GM19240 (cell line): ENCODE data around the gene LSM8.
"Not testable (repeated sequence)": the region's sequence is repeated elsewhere in the genome, so short reads cannot be mapped to it uniquely, and the experiment has no call there.

Experiments used
- DNase-seq: peaks from one replicate; pipeline ENCODE4 v3.0.0; 2011; ENCODE audit warnings: low spot score; ENCODE audit not compliant: insufficient read length

The LSM8 gene

DNA sequence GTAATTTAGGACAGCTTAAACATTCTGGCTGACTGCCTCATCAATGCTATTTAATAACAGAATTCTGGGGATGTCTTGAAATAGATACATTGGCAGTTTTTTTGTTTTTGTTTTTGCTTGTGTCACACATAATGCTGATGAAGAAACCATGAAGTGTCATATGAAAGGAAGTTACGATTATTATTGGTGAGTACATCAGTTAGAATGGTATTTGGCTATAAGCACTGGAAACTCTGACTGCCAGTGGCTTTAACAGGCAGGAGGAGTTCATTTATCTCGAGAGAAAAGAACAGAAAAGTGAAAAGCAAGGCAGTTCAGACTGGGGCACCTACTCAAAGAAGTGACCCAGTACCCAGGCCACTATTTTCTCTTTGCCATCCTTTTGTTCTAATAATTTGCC, 18.1 kb downstream of the LSM8 start:
- DNase-seq: no peak

DNA sequence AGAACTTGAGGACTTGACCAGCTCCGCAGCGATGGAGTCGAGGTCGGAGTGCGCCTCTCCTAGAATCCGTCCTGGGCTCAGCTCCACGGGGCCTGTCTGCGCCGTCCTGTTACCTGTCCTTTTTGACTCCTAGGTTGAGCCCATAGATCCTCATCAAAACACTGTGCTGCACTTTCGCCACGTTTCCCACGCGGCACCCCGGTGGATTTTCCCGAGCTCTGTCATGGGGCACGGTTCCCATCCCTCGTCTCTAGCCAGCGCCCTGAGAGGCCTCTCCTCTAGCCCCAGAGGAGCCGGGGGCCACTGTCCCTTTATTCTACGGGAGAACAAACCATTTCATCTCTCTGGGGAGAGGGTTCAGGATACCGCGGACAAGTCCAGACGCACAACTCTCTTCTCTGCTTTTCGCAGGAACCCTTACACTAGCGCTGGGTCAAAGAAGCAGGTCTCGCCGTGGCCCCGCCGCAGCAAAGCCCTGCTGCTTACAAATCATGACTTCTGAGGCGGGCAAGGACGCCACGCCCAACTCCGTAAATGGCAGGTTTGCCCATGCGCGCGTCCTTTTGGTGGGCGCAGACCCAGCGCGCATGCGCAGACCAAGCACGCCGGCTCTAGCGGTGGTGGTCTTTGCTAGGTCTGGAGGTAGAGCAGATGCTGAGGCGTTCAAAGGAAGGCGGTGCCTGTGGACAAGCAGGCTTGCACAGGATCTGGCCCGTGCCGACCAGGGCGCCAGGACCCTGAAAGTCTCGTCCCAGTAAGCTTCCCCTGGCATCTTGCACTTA, 30.3 kb downstream of the LSM8 start:
- peak; percentile 57 for DNase-seq

DNA sequence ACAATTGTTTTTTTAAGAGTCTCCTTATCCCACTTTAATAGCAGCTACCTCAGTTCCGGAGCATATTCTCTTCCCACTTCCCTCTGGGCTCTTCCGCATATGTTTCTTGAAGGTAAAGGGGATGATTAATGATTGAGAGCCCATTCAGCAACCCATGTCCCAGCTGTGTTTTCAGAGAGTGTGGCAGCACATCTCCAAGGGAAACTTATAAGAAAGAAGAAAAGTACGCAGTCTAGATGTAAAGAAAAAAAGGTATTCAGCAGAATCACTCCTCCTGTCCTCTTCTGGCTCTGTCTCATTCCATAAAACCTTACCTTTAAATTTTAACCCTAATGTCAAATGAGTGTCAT, 30.8 kb downstream of the LSM8 start:
- no peak for DNase-seq

DNA sequence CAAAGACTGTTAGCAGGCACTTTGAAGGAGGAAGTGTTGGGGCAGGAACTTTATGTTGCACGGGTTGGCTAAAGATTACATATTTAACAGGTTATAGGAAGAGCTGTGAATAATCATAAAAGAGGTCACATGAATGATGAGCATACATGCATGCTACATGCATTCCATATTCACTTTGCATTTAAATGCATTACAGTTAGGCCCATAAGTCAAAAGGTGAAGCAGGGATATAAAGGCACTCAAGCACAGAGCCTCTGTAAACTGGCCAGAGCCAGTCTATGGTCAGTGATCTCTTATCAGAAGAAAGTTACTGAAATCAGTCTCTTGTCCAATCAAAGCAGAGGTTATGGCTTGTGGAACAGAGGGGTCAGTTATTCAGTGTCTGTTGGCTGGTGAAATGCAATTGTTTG, 33.3 kb downstream of the LSM8 start:
- DNase-seq: no peak

DNA sequence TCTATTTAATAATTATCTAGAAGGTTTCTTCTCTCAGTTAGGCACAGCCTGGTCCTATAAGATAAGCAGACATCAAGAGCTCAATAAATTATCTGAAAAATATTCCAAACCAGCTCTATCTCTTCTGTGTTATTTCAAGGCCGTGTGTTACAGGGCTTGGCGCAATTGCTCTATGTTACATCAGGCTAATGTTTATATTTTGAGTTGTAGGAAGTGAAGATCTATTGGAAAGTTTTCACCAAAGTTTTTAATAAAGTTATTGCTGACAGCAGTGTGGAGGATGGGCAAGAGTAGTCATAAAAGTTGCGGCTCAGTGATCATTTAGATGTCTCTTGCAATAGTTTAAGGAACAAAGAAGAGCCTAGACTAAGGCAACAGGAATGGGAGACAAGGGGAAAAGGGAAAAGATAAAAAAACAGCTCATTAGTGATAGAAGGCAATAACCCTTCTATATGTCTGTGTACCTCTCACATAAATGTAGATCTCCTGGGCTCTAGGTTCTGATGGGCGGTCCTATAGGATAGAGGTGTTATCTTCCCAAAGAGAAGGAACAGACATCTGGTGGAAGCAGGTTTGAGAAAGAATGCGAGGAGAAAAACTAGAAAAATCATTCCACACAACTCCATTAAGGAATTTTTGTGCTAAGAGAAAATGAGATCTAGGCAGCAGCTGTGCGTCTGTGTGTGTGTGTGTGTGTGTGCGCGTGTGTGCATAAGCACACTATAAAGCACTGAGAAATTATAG, 34.6 kb downstream of the LSM8 start:
- DNase-seq: no peak

DNA sequence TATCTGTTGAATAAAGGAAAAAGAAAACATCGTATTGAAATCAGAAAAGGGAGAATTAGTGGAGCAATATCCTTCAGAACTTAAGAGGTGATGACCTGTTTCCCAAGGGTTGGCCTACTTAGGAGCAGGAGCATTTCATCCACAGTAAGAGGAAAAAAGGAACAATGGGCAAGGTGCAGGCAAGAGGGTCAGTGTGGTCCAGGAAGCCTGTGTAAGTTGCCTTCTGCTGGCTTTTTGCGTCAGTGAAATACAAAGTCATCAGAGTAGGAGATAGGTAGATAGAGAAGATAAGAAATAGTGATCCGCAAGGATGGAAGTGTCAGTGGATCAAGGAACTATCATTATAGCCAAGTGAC, 35.2 kb downstream of the LSM8 start:
- no peak for DNase-seq

DNA sequence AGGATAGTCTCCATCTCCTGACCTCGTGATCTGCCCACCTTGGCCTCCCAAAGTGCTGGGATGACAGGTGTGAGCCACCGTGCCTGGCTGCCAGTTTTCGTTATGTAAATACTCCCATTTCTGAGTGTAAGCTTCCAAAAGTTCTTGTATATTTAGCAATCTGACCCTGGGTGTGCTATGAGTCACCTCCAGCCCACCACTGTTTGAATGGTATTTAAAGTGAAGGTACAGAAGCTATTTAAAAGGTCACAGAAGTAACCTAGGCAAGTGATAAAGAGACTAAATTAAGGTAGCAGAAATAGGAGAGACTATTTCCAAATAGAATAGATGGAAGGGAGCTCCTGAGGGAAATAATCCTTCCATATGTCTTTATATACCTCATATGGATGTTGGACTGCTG, 36.6 kb downstream of the LSM8 start:
- DNase-seq: no peak

DNA sequence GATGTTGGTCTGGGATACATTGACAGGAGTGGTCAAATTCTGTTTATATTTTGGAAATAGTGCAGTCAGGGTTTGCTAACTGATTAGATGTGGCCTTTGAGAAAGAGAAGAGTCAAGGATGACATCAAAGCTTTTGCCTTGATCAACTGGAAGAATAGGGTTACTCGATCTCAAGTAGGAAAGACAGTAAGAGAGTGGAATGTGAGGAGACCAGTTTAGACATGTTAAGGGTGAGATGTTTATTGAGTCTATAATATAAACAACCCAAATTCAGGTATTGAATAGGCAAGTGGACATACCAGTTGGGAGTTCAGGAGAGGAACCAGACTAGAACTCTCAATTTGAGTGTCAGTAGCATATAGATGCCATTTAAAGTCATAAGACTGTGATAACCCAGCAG, 38.6 kb downstream of the LSM8 start:
- no peak for DNase-seq

DNA sequence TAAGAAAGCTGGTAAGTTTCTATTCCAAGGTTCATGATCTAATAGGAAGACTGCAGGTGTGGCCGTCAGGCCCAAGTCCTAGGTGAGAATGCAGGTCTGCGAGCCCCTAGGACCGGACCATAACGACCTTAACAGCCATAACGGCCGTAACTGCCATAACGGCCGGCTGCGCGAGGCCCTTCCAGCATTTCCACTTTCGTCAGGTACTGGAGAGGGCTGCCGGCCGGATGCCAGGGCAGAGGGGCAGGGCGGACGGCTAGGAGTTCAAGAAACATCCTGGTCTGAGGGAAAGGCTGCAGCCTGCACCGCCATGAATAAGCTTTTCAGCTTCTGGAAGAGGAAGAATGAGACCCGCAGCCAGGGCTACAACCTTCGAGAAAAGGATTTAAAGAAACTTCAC, 40.6 kb downstream of the LSM8 start, which contains the start of gene ANKRD7:
Gene ANKRD7 (plus strand): TSS at position 184 of the 400 bp plus-strand sequence. CDS start 127 bp downstream, at position 311.
- no peak for DNase-seq

DNA sequence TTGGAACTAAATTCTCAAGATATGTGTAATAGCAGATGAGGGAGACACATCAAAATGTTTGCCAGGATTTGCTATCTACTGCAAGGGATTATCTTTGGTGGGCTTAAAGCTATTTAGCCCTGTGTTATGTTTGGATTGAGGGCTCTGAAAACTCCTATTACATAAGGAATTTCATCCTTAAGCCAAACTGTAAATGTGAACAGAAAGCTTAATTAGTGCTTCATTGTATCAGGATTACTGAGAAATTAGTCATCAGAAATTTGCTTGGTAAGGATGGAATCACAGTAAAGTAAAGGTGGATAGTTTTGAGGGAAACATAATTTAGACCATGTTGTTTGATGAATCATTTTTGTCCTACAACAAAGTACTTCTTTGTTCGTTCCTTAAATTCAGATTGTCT, 48.9 kb downstream of the LSM8 start:
- DNase-seq: no peak

DNA sequence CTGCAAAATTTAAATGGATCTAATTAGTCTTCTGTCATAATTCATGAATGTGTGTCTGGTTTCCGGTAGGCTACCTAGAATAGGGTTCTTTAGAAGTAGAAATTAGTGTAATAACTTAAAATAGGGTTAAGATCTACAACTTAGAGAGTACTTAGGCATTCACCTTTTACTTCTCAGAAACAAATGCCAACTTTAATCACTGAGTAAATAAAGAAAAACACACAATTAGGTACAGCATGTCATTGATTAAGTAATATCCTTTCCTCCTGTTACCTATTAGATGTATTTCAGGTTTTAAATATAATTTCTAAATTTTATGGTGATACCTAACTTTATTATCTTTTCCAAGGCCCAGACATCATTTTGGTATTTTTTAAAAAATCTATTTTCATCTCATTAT, 49.8 kb downstream of the LSM8 start:
- DNase-seq: no peak

DNA sequence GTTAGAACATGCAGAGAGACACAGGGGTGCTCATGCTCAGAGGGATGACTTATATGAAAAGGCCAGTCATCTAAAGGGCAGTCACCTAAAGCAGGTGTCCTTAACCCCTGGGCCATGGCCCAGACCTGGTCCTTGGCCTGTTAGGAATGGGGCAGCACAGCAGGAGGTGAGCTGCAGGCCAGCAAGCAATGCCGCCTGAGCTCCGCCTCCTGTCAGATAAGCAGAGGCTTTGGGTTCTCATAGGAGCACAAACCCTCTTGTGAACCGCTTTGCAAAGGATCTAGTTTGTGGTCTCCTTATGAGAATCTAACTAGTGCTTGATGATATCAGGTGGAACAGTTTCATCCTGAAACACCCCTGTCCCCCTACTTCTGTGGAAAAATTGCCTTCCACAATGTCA, 55.0 kb downstream of the LSM8 start:
- no peak for DNase-seq

DNA sequence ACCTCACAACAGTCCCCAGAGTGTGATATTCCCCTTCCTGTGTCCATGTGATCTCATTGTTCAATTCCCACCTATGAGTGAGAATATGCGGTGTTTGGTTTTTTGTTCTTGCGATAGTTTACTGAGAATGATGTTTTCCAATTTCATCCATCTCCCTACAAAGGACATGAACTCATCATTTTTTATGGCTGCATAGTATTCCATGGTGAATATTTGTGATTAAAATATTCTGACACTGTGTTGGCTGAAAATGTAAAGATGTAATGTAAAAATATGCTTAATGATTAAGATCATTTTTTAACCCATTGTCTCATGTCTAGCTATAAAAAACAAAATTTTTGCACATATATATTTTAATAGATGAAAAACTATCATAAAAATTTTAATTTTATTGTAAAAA, 56.4 kb downstream of the LSM8 start:
- not testable (repeated sequence) for DNase-seq
